Peyer's patch (tissue), 4 donors: ENCODE measurements around the gene KIDINS220. TPM values are rescaled to one million over a fixed set of nuclear protein-coding genes. Genes with fewer than 3 reads are reported as not detected.

ENCODE experiments used
- DNase-seq, 3 donors: peaks; one replicate each; pipeline ENCODE4 v3.0.0-alpha.2; 2017 to 2019
- H3K27ac ChIP-seq, 4 donors: fragments of 200-600 bp; sonication (generic); one replicate each; pipeline ENCODE4 v1.5.1; 2016 to 2019
- H3K27me3 ChIP-seq, 2 donors: fragments of 200-600 bp; sonication (generic); one replicate each; pipeline ENCODE4 v1.5.1; 2019
- H3K36me3 ChIP-seq, 3 donors: fragments of 200-600 bp; sonication (generic); one replicate each; pipeline ENCODE4 v1.5.1; 2016 to 2019
- H3K4me1 ChIP-seq, 4 donors: fragments of 200-600 bp; sonication (generic); one replicate each; pipeline ENCODE4 v1.5.1; 2016 to 2019
- H3K4me3 ChIP-seq, 4 donors: fragments of 200-600 bp; sonication (generic); 1 replicate in 3 of 4; 2 replicates in 1 of 4; pipeline ENCODE4 v1.5.1; 2016 to 2019; ENCODE audit warnings: mild to moderate bottlenecking in 1 of 4
- H3K9me3 ChIP-seq, 4 donors: fragments of 200-600 bp; sonication (generic); one replicate each; pipeline ENCODE4 v1.5.1; 2016 to 2019; ENCODE audit warnings: mild to moderate bottlenecking in 1 of 4
- POLR2A ChIP-seq, 2 donors: fragments of 450-650 bp; IDR thresholded peaks; one replicate each; pipeline ENCODE4 v1.5.1; 2017; ENCODE audit warnings: antibody characterized with exemption in 2 of 2, mild to moderate bottlenecking in 2 of 2, moderate library complexity in 2 of 2
- total RNA-seq, 4 donors: library from RNA; depleted of rRNA; stranded (reverse); fragments of >200 nt; gene quantifications; one replicate each; pipeline ENCODE4 v1.1.0, GENCODE V29; 2016
- TF ChIP-seq, protein P1 (sequence below), 6 experiments: fragments of 450-650 bp in 4 of 6; fragments of 200-600 bp in 2 of 6; sonication (generic) in 1 of 6; IDR thresholded peaks; one replicate each; pipeline ENCODE4 v1.5.1; 2017 to 2019; ENCODE audit warnings: antibody characterized with exemption in 6 of 6, mild to moderate bottlenecking in 3 of 6, moderate library complexity in 1 of 6

Gene KIDINS220
- total RNA-seq, 4 donors from 2014 or later: 57.8 to 88.3 (median 70.4) TPM

DNA sequence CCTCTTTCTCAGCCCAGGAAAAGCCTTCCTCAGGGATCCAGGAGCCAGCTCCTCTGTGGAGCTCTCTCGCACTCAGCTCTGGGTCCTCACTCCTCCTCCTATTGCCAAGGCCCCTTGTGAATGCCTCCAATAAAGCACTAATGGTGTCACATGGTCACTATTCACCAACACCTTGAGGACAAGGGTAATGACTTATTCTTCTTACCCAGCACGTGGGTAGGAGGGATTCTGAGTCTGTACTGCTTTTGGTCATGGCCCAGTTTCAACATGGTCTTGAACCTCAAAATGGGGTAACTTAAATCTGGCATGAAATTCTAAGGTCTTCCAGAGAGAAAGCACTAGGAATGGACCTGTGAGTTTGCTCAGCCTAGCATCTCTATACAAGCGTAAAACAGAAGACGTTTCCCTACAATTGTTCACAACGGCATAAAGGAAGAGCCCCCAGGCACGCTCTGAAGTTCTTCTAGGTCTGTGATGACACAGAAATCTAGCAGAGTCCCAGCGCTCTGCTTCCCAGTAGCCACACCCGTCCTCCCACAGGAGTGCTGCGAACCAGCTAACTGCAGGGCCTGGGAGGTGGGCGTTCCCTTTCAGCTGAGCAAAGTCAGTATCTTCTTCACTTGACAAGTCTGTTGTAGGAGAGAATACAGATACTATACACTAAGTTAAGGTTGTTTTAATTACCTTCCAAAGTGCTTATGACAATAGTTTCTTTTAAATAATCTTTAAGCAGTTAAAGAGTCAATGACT is 14.6 kb upstream of the KIDINS220 start:
- no peak for DNase-seq
- Histone ChIP-seq H3K4me1 (no peaks in the 10 kb centered on the region), H3K4me3 (no peak overlapping the region), H3K27me3 (no peaks in the 10 kb centered on the region), H3K36me3 (no peaks in the 10 kb centered on the region), H3K27ac (no peak overlapping the region), H3K9me3 (no peaks in the 10 kb centered on the region)
- TF ChIP-seq POLR2A (IDR thresholded peaks at IDR 0.05): no peak
- TF ChIP-seq, protein P1, sequence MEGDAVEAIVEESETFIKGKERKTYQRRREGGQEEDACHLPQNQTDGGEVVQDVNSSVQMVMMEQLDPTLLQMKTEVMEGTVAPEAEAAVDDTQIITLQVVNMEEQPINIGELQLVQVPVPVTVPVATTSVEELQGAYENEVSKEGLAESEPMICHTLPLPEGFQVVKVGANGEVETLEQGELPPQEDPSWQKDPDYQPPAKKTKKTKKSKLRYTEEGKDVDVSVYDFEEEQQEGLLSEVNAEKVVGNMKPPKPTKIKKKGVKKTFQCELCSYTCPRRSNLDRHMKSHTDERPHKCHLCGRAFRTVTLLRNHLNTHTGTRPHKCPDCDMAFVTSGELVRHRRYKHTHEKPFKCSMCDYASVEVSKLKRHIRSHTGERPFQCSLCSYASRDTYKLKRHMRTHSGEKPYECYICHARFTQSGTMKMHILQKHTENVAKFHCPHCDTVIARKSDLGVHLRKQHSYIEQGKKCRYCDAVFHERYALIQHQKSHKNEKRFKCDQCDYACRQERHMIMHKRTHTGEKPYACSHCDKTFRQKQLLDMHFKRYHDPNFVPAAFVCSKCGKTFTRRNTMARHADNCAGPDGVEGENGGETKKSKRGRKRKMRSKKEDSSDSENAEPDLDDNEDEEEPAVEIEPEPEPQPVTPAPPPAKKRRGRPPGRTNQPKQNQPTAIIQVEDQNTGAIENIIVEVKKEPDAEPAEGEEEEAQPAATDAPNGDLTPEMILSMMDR (IDR thresholded peaks at IDR 0.05): no peak

DNA sequence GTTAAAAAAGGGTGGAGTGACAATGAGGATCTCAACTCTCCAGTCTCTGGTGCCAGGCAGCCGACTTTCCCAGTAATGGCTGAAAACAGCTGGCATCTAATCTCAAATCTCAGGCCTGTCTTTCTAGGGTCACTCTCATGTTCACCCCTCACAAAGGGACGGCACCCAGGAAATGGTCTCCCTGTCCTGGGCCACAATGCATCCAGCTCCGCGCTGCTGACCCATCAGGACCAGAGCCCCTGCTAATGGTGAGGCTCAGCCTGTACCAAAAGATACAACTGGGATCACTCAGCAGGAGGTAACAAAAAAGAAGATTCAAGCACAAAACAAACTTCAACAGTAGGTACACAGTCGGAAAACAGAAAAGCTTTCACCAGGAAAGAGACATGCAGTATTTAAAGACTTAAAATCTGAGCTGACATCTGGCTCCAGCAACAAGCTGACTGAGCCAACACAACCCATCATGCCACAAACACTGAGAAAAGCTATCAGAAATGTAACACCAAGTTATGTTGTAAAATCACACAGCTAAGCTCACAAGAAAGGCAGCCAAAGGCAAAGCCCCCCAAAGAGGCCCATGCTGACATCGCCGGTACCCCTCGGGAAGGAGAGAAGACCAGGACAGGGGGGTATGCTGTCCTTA is 13.6 kb upstream of the KIDINS220 start:
- no peak overlapping the region for H3K4me3 ChIP-seq
- no peak overlapping the region for H3K27ac ChIP-seq
- no peaks in the 10 kb centered on the region for H3K9me3 ChIP-seq
- no peaks in the 10 kb centered on the region for H3K36me3 ChIP-seq
- TF ChIP-seq, protein P1 (IDR thresholded peaks at IDR 0.05): no peak
- TF ChIP-seq POLR2A (IDR thresholded peaks at IDR 0.05): no peak
- no peaks in the 10 kb centered on the region for H3K27me3 ChIP-seq
- no peaks in the 10 kb centered on the region for H3K4me1 ChIP-seq
- no peak for DNase-seq

DNA sequence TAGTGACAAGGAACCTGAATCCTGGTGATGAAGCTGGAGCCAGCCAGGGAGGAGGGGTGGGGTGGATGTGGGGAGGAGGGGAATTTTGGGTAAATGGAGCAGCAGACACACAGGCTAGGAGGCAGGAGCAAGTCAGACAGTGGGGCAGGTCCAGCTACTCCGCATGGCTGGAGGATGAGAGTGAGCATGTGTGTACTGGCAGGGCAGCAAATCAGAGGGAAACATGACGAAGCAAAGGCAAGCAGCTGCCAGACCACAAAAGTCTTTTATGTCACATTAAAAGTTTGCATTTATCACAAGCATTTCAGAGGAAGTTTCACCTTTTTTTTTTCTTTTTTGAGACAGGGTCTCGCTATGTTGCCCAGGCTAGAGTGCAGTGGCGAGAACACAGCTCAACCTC is 11.9 kb upstream of the KIDINS220 start:
- DNase-seq: no peak
- no peak for TF ChIP-seq POLR2A (IDR thresholded peaks at IDR 0.05)
- Histone ChIP-seq H3K4me1 (no peaks in the 10 kb centered on the region), H3K36me3 (no peaks in the 10 kb centered on the region), H3K9me3 (no peaks in the 10 kb centered on the region), H3K27ac (no peak overlapping the region), H3K27me3 (no peaks in the 10 kb centered on the region), H3K4me3 (no peak overlapping the region)

DNA sequence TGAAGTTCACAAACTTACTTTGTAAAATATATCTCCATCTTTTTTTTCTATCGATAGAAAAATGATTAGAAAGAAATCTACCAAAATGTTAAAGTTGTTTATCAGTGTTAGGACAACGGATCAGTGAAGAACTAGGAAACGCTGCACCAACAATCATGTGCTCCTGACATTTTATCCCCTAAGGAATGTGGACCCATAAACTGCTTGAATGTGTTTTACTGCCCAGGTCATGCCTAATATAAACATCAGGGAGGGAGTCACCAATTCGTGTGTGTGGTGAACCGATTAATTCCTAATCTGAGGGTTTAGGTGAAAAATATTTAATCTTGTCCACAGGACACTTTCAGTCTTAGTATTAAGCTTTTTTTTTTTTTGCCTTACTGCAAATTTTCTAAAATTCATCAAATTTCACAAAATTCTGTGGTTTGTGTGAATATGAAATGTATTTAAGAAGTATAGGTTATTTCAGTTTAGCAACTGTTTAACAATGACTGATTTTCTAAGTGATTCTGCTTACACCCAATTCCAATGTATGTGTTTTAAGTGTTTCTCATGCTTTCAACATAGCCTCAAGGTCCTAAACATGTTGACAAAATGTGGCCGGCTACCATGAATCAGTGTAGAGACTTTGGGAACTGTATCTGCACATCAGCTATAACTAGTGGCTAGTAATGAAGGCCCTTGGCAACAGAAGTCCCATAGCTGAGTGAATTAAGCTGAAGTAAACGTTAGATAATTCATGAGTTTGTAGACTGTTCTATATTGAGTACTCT is 11.1 kb upstream of the KIDINS220 start:
- Histone ChIP-seq H3K27ac (no peak overlapping the region), H3K36me3 (no peaks in the 10 kb centered on the region), H3K4me1 (no peaks in the 10 kb centered on the region), H3K27me3 (no peaks in the 10 kb centered on the region), H3K4me3 (no peak overlapping the region), H3K9me3 (no peaks in the 10 kb centered on the region)
- DNase-seq: no peak
- TF ChIP-seq POLR2A (IDR thresholded peaks at IDR 0.05): no peak
- TF ChIP-seq, protein P1 (IDR thresholded peaks at IDR 0.05): no peak

- Histone ChIP-seq H3K9me3 (no peaks in the 10 kb centered on the region), H3K4me1 (no peaks in the 10 kb centered on the region), H3K36me3 (no peaks in the 10 kb centered on the region), H3K27me3 (no peaks in the 10 kb centered on the region), H3K27ac (no peak overlapping the region), H3K4me3 (no peak overlapping the region)
- TF ChIP-seq, protein P1 (IDR thresholded peaks at IDR 0.05): no peak
- no peak for TF ChIP-seq POLR2A (IDR thresholded peaks at IDR 0.05)
- DNase-seq: no peak
Measured at GRCh38 chr2:8847400-8847799, 10.0 kb upstream of the KIDINS220 start.

- Histone ChIP-seq H3K4me3 (no peak overlapping the region), H3K27me3 (no peaks in the 10 kb centered on the region), H3K4me1 (peaks cover 0 to 4% (median 0%) of the 10 kb centered on the region in 4 donors), H3K9me3 (no peaks in the 10 kb centered on the region), H3K36me3 (no peaks in the 10 kb centered on the region), H3K27ac (no peak overlapping the region)
- no peak for TF ChIP-seq POLR2A (IDR thresholded peaks at IDR 0.05)
- TF ChIP-seq, protein P1 (IDR thresholded peaks at IDR 0.05): no peak
- DNase-seq: no peak
Measured at GRCh38 chr2:8841932-8842331, 4.5 kb upstream of the KIDINS220 start.
